22Rv1 (cell line): Measurements from ENCODE around the gene GMPPA.

Source experiments
- ZFX ChIP-seq: fragments of 450-650 bp; IDR thresholded peaks from 2 replicates; pipeline ENCODE4 v1.6.1; 2017; ENCODE audit warnings: antibody characterized with exemption, borderline replicate concordance
- TF ChIP-seq, protein P1 (sequence below): fragments of 450-650 bp; IDR thresholded peaks from 2 replicates; pipeline ENCODE4 v1.5.1; 2017; ENCODE audit warnings: mild to moderate bottlenecking

DNA sequence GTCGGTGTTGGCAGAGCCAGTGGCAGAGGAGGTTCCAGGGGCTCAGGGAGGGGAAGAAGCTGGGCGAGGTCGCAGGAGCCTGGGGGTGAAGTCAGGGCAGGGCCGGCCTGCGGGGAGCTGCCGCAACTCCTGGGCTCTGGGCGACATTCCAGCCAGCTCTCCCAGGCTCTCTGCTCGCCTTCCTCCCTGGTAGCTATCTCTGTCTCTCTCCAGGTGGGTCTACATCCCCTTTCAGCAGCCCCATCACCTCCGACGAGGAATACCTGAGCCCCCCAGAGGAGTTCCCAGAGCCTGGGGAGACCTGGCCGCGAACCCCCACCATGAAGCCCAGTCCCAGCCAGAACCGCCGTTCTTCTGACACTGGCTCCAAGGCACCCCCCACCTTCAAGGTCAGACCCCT, 37.0 kb upstream of the GMPPA start:
- TF ChIP-seq, protein P1, sequence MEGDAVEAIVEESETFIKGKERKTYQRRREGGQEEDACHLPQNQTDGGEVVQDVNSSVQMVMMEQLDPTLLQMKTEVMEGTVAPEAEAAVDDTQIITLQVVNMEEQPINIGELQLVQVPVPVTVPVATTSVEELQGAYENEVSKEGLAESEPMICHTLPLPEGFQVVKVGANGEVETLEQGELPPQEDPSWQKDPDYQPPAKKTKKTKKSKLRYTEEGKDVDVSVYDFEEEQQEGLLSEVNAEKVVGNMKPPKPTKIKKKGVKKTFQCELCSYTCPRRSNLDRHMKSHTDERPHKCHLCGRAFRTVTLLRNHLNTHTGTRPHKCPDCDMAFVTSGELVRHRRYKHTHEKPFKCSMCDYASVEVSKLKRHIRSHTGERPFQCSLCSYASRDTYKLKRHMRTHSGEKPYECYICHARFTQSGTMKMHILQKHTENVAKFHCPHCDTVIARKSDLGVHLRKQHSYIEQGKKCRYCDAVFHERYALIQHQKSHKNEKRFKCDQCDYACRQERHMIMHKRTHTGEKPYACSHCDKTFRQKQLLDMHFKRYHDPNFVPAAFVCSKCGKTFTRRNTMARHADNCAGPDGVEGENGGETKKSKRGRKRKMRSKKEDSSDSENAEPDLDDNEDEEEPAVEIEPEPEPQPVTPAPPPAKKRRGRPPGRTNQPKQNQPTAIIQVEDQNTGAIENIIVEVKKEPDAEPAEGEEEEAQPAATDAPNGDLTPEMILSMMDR, result no peak
- no peak for TF ChIP-seq ZFX
